CD4-positive, alpha-beta T cell (primary cell): ENCODE data around the gene EPHB1. TPM values are rescaled to one million over a fixed set of nuclear protein-coding genes. Genes with fewer than 3 reads are reported as not detected.

Experiments
- ATAC-seq: fragments of 200-7000 bp; cut with Tn5 transposase; one replicate; pipeline ENCODE4 v1.10.0; 2022; ENCODE audit warnings: mild to moderate bottlenecking; ENCODE audit not compliant: poor library complexity
- CTCF ChIA-PET: fragments of 350-600 bp; sonication (Branson Sonifier 250); formaldehyde crosslinking; loops from one replicate; lab custom pipeline; 2021; ENCODE audit warnings: antibody characterized with exemption, inconsistent platforms; lab: Charles Lee
- POLR2A ChIA-PET: fragments of 350-600 bp; sonication (Branson Sonifier 250); formaldehyde crosslinking; loops from one replicate; lab custom pipeline; 2021; ENCODE audit warnings: antibody characterized with exemption, inconsistent platforms; lab: Charles Lee
- DNase-seq, 14 experiments: peaks; one replicate each; pipeline ENCODE4 v3.0.0-alpha.2; 2013 to 2020; ENCODE audit warnings: mixed read lengths in 2 of 14
- H3K27ac ChIP-seq, 2 donors: one replicate each; pipeline versions ENCODE4 v1.5.1 to v1.7.0; 2013; ENCODE audit warnings: low read length in 2 of 2, low read depth in 1 of 2, mild to moderate bottlenecking in 1 of 2
- H3K27me3 ChIP-seq, 2 experiments: 1 replicate in 1 of 2; 2 replicates in 1 of 2; pipeline versions ENCODE4 v1.6.1 to v1.7.0; 2013; ENCODE audit warnings: low read length in 2 of 2, control low read depth in 1 of 2, mild to moderate bottlenecking in 1 of 2, moderate library complexity in 1 of 2; ENCODE audit not compliant: insufficient read depth in 2 of 2, control insufficient read depth in 1 of 2
- H3K36me3 ChIP-seq: one replicate; pipeline ENCODE4 v1.6.1; 2013; ENCODE audit warnings: low read length, control low read depth; ENCODE audit not compliant: insufficient read depth
- H3K4me1 ChIP-seq: one replicate; pipeline ENCODE4 v1.6.1; 2013; ENCODE audit warnings: low read length, control low read depth; ENCODE audit not compliant: insufficient read depth
- H3K4me3 ChIP-seq: one replicate; pipeline ENCODE4 v1.5.1; 2013; ENCODE audit warnings: mild to moderate bottlenecking, low read length, moderate library complexity
- H3K9me3 ChIP-seq, 2 experiments: 1 replicate in 1 of 2; 2 replicates in 1 of 2; pipeline versions ENCODE4 v1.6.1 to v1.7.0; 2013; ENCODE audit warnings: low read length in 2 of 2, mild to moderate bottlenecking in 2 of 2, control low read depth in 1 of 2, moderate library complexity in 1 of 2; ENCODE audit not compliant: control insufficient read depth in 1 of 2, insufficient read depth in 1 of 2
- H3K27ac Mint-ChIP-seq: one replicate; pipeline ENCODE4 v1.8.0; 2020; ENCODE audit warnings: mixed read lengths
- H3K27me3 Mint-ChIP-seq: one replicate; pipeline ENCODE4 v1.8.0; 2021; ENCODE audit warnings: mixed read lengths
- H3K36me3 Mint-ChIP-seq: one replicate; pipeline ENCODE4 v1.8.0; 2021; ENCODE audit warnings: low read depth, mixed read lengths
- H3K4me1 Mint-ChIP-seq: one replicate; pipeline ENCODE4 v1.8.0; 2021; ENCODE audit warnings: low read depth, mixed read lengths
- H3K4me3 Mint-ChIP-seq: one replicate; pipeline ENCODE4 v1.8.0; 2020; ENCODE audit warnings: mild to moderate bottlenecking, mixed read lengths
- H3K9me3 Mint-ChIP-seq: one replicate; pipeline ENCODE4 v1.8.0; 2020; ENCODE audit warnings: mixed read lengths
- intact Hi-C, 2 experiments: fragments of 100-400 bp; cut with DNase I in 1 of 2; cut with micrococcal nuclease in 1 of 2; formaldehyde crosslinking; loops; one replicate each; pipeline versions ENCODE4 v1.15.1 to v1.9.0; 2023 to 2025; cut with DNase I, micrococcal nuclease
- total RNA-seq, 174 experiments: library from RNA in 2 of 174; stranded (reverse) in 2 of 174; gene quantifications; one replicate each; pipeline ENCODE4 v1.2.3 and lab custom pipeline; 2021 to 2026
- TF ChIP-seq, protein P1 (sequence below): fragments of 200-600 bp; IDR thresholded peaks from one replicate; pipeline ENCODE4 v1.8.0; 2022; ENCODE audit warnings: antibody characterized with exemption, mild to moderate bottlenecking

The EPHB1 gene
- total RNA-seq, 2 experiments from 2014 or later = 0.08 to 0.49 TPM

DNA sequence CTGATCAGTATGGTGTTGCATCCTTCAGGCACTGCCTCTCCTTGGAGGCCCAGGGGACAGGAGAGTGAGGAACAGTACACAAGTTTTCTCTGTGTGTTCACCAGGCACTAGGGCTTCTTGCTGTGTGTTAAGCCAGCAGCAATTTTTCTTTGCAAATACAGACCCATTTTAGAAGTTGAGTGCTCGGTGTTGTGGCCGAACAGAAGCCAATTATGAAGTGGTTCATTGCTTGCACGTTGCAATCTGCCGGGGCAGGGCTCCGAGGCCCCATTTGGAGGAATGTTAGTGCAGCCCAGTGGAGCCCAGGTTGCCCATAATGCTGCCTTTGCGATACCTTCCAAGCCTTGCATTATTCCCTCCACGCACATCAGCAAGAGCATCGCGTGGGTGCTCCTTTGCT, 51.0 kb downstream of the EPHB1 start:
- intact Hi-C loops = no loop called here
- Histone ChIP-seq H3K4me1 (no peaks in the 10 kb centered on the region), H3K36me3 (no peaks in the 10 kb centered on the region), H3K27me3 (peaks cover 0 to 1% of the 10 kb centered on the region in 2 experiments), H3K4me3 (no peak overlapping the region), H3K9me3 (no peaks in the 10 kb centered on the region), H3K27ac (no peak overlapping the region)
- ChIA-PET POLR2A (no interaction called here), CTCF (no interaction called here)
- H3K4me3 Mint-ChIP-seq = no peak overlapping the region
- H3K27me3 Mint-ChIP-seq = no peaks in the 10 kb centered on the region
- no peak for ATAC-seq
- no peak overlapping the region for H3K27ac Mint-ChIP-seq
- H3K4me1 Mint-ChIP-seq = no peaks in the 10 kb centered on the region
- TF ChIP-seq, protein P1, sequence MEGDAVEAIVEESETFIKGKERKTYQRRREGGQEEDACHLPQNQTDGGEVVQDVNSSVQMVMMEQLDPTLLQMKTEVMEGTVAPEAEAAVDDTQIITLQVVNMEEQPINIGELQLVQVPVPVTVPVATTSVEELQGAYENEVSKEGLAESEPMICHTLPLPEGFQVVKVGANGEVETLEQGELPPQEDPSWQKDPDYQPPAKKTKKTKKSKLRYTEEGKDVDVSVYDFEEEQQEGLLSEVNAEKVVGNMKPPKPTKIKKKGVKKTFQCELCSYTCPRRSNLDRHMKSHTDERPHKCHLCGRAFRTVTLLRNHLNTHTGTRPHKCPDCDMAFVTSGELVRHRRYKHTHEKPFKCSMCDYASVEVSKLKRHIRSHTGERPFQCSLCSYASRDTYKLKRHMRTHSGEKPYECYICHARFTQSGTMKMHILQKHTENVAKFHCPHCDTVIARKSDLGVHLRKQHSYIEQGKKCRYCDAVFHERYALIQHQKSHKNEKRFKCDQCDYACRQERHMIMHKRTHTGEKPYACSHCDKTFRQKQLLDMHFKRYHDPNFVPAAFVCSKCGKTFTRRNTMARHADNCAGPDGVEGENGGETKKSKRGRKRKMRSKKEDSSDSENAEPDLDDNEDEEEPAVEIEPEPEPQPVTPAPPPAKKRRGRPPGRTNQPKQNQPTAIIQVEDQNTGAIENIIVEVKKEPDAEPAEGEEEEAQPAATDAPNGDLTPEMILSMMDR = no peak
- peaks cover 8% of the 10 kb centered on the region for H3K9me3 Mint-ChIP-seq
- H3K36me3 Mint-ChIP-seq = no peaks in the 10 kb centered on the region
- no peak for DNase-seq

- H3K4me3 Mint-ChIP-seq = no peak overlapping the region
- peaks cover 8% of the 10 kb centered on the region for H3K9me3 Mint-ChIP-seq
- no peaks in the 10 kb centered on the region for H3K9me3 ChIP-seq
- no peak overlapping the region for H3K4me3 ChIP-seq
- H3K4me1 ChIP-seq = no peaks in the 10 kb centered on the region
- TF ChIP-seq, protein P1 = no peak
- POLR2A ChIA-PET = no interaction called here
- no peak for DNase-seq
- CTCF ChIA-PET = no interaction called here
- intact Hi-C loops = no loop called here
- no peaks in the 10 kb centered on the region for H3K36me3 Mint-ChIP-seq
- no peaks in the 10 kb centered on the region for H3K4me1 Mint-ChIP-seq
- H3K27ac Mint-ChIP-seq = no peak overlapping the region
- ATAC-seq = no peak
- no peaks in the 10 kb centered on the region for H3K27me3 Mint-ChIP-seq
- H3K27ac ChIP-seq = no peak overlapping the region
- H3K36me3 ChIP-seq = no peaks in the 10 kb centered on the region
- no peaks in the 10 kb centered on the region for H3K27me3 ChIP-seq
These were observed 51.9 kb downstream of the EPHB1 start for GRCh38 chr3:134846911-134847317.

DNA sequence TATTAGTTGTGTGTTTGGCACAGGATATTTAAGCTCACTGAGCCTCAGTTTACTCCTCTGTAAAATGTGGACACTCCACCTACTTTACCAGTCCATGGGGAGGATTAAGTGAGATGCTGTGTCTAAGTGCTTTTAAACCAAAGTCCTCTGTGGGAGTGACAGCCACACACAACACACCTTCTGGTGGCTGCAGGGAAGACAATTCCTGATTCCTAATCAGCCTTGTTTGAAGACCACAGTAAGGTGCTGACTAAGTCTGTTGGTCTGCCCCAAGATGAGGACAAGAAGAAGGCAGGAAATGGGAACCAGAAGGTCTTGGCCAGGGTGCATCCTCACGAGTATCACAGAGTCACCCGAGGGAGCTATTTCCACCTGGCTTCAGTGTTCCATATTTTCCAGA, 52.3 kb downstream of the EPHB1 start:
- no peak for ATAC-seq
- no peak overlapping the region for H3K4me3 ChIP-seq
- Mint-ChIP-seq H3K4me1 (no peaks in the 10 kb centered on the region), H3K27me3 (no peaks in the 10 kb centered on the region), H3K9me3 (peaks cover 8% of the 10 kb centered on the region), H3K27ac (no peak overlapping the region), H3K36me3 (no peaks in the 10 kb centered on the region), H3K4me3 (no peak overlapping the region)
- intact Hi-C loops = no loop called here
- CTCF ChIA-PET = no interaction called here
- H3K4me1 ChIP-seq = no peaks in the 10 kb centered on the region
- no peaks in the 10 kb centered on the region for H3K9me3 ChIP-seq
- POLR2A ChIA-PET = no interaction called here
- H3K27ac ChIP-seq = no peak overlapping the region
- DNase-seq = no peak
- no peaks in the 10 kb centered on the region for H3K36me3 ChIP-seq
- TF ChIP-seq, protein P1 = no peak
- no peaks in the 10 kb centered on the region for H3K27me3 ChIP-seq
